GM18505 (cell line): ENCODE data around the gene C16orf82.

Source experiments
- ATAC-seq: cut with Tn5 transposase; IDR thresholded peaks from one replicate; pipeline ENCODE4 v1.9.1; 2021; ENCODE audit not compliant: unreplicated experiment
- POLR2A ChIP-seq: IDR thresholded peaks from 4 replicates; pipeline ENCODE4 v1.6.1; 2011; ENCODE audit warnings: borderline replicate concordance; ENCODE audit not compliant: insufficient read depth, insufficient read length; ENCODE audit errors: extremely low read depth

C16orf82 gene

DNA sequence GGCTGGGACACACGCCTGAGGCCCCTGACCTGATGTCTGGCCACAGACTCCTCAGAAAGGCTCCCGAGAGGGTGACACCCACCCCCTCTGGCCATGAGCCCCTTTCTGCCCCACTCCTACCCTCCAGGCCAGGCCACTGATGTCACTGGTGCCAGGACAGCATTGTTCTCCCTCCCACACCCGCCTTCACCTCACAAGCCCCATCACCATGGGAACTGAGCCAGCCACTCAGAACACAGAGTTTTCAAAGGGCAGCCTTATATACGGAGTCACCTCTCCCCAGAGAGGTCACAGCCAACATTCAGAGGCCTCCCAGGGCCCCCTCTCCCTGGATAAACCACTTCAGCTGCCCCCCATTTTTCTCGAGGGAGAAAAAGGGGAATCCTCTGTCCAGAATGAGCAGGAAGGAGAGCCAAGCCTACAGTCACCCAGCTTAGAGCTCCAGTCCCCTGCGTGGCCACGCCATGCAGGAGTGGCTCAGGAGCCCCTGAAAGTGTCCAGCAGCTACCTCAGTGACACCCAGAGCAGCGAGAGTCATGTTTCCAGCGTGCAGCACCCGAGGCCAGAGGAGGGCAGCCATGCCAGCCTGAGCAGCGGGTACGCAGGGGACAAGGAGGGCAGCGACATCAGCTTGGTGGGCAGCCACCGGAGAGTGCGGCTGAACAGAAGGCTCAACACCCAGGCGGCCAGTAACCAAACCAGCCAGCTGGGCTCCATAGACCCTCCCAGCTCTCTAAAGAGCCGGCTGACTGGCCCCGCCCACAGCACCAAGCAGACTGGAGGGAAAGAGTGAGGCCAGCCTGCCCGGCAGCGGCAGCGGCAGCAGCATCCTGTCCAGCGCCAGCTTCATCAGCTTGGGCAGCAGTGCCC, at the start of gene C16orf82:
TSS of gene C16orf82 (plus strand) at position 260 of the 870 bp plus-strand sequence.
- no peak for TF ChIP-seq POLR2A
- ATAC-seq: no peak

DNA sequence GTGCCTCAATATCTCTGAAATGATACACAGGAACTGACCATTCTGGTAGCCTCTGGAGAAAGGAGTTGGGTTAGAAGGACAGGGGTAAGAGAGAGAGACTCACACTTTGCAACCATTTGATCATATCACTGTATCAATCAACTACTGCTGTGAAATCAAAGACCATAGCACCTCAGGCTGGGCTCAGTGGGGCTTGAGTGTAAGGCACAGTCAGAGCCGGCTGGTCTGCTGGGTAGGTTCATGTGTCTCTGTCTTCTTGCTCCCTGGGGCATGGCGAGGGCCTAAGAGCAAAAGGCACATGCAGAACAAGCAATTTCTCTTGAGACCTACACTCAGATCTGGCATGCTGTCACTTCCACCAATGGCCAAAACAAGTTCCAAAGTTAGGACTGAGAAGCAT, 46.7 kb upstream of the C16orf82 start:
- TF ChIP-seq POLR2A: no peak
- no peak for ATAC-seq

DNA sequence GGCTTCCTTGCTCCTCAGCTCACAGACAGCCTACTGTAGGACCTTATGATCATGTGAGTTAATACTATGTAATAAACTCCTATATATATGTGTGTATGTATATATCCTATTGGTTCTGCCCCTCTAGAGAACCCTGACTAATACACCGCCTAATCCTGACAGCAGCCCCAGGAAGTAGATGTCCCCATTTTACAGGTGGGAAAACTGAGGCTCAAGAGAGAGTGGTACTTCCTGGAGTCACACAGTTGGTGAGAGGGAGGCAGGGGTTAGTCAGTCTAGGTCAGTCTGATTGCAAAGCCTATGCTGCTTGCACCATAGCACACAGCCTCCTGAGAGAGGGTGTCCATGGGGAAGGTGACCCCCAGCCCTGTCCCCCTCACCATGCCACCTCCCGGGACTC, 42.7 kb upstream of the C16orf82 start:
- ATAC-seq: no peak
- TF ChIP-seq POLR2A: no peak

DNA sequence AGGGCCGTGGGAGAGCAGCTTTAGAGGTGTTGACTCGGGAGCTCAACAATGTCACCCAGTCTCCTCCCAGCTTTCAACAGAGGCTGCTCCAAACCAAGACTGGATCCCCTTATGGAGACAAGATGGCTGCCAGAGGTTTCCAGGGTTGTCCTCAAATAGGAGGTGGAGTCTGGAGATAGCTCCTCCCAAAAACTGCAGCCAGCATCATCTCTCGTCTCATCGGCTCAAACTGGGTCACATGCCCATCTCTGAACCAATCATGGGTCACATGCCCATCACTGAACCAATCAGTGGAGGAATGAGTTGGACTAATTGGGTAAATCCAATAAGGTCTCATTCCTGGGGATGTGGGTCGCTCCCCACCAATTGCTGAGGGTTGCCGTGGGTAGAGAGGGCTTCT, 41.1 kb upstream of the C16orf82 start:
- no peak for TF ChIP-seq POLR2A
- no peak for ATAC-seq

DNA sequence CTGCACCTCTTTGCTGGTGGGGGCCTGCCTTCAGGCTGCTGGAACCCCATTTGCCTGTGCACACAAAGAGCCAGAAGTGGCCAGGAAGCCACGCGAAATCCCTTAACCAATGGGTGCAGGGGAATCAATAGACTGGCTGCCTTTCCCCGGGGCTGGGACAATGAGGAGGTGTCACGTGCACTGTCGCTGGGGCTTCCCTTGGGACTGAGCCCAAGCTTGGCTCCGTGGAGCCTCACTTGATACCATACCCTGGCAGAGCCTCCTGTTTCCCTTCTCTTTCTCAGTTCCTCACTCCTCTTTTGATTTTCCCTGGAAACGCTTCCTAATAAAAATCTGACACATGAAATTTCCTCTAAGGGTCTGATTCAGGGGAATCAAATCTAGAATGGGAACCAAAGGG, 38.8 kb upstream of the C16orf82 start:
- no peak for ATAC-seq
- TF ChIP-seq POLR2A: no peak

DNA sequence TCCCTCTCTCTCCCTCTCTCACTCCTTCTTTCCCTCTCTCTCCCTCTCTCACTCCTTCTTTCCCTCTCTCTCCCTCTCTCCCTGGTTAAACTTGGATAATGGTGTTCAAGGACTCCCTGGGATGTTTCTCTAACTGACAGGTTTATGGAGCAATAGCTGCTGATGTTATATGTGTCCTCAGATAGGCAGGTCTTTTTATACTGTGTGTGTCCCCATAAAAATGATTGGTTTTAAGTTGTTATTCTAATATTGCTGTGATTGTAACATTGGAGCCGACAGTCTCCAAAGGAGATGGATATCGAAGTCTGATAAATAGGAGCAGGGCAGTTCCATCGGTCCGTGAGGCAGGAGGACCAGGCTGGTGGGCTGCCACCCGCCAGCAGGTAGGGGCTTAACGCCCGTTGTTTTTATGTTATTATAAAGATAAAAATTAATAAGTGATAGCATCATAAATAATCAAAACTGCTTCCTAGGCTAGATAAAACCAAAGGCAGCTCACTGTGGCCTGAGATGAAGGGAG, 38.1 kb upstream of the C16orf82 start:
- no peak for TF ChIP-seq POLR2A
- ATAC-seq: no peak

DNA sequence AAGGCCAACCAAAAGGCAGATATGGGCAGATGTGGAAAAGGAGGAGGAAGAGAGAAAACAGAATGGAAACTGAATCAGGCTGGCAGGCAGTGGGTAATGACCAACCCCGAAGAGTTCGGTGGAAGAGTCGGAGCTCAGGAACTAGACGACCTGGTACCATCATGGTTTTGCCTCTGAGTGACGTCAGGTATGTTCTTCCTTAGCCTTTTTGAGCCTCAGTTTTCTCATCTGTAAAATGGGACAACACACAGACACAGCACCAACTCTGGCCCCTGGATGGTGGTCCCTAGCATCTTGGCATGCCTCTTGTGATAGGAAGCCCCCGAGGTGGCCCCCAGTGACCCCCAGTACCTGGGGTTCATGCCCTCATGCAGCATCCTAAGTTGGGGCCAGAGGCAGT, 37.2 kb upstream of the C16orf82 start:
- no peak for TF ChIP-seq POLR2A
- no peak for ATAC-seq

DNA sequence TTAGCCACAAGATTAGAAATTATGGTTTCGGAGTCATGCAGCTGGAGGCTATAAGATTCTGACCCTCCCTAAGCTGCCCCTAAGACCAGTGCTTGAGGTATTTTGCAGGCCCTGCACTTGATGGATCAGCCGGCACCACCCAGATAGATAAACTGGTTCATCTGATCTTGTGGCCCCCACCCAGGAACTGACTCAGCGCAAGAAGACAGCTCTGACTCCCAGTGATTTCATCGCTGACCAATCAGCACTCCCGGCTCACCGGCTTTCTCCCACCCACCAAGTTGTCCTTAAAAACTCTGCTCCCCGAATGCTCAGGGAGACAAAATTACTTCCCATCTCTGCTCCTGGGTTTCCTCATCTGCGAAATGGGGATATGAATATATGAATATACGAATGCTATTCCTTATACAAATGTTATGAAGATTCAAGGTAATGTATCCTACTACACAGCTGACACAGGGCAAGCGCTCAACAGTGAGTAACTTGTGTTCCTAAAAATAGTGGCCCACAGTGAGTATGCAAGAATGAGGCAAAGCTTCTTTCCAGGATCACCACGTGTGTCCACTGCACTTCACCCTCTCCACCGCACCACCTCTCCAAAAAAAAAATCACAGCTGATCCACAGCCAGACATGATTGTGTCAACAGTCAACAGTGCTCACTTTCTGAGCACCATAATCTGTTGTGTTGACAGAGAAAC, 33.3 kb upstream of the C16orf82 start:
- ATAC-seq: no peak
- no peak for TF ChIP-seq POLR2A

DNA sequence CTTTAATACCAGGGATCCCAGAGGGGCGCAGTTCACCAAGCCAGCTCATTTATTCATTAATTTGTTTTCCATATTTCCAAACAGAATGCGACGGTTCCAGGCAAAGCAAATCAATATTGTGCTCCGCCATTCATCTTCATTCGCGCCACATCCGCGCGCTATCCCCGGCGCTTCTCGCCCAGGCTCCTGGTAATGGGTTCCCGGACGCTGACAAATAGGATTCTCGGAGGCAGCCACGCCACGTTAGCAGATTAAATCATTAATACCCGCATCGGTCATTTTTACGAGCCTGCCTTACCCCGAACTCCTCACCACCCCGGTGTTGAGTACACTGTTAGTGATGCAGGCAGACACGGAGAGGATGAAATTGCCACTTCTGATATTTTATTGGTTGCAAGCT, 26.0 kb upstream of the C16orf82 start:
- no peak for ATAC-seq

DNA sequence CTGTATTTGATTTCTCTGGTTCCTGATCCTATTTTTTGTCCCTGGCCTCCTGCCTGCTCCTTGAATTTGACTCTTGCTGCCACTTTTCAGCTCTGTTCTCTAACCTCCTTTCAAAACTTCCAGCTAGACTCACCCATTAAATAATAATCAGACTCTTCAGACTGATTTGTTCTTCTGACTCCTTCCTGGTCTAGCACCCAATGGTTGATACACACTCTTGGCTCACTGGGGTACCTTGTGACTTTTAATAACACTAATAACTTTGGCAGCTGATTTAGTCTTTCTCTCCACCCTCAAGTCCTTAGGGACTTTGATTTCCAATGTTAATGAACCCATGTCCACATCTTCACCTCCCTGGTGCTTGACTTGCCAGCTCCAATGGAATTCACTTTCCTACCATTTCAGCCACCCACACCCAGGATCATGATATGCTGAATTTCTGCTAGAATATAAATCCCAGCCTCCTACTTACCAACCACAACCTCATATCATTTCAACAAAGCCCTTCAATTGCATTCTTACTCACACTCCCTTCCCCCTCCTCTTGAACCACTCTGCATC, 19.7 kb upstream of the C16orf82 start:
- no peak for TF ChIP-seq POLR2A
- ATAC-seq: no peak

More for the DNA sequence above, 26.0 kb upstream of the C16orf82 start:
- no peak for TF ChIP-seq POLR2A

DNA sequence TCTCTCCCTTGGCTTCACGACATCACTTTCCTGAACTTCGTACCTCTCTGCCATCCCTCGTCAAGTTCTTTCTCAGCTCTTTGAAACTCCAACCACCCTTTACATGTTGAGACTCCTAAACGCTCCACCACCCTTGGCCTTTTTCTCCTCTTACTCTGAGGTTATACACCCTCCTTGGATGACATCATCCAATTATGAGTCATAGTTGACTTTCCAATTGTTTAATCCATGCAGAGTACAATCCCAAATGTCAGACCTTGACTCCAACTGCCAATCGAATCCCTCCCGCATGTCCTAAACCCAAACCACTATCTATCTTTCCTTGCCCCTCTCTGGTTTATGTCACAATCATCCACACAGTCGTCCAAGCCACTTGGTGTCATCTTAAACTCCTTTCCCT, 18.4 kb upstream of the C16orf82 start:
- no peak for ATAC-seq
- no peak for TF ChIP-seq POLR2A

DNA sequence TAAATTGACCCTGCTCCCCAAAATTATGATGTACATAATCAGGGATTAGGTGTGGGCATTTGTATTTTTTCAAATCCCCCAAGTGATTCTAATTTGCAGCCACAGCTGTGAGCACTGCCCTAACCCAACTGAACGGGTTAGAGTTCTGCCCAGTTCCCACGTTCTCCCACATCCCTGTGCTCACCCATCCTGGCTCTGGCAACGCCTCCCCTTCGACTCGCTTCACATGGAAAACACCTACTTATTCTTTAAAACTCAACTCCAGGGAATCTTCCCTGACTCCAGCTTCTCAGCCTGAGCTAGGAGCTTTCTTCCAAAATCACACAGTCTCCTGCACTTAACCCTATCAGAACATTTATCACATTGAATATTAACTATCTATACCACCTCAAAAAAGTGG, 17.6 kb upstream of the C16orf82 start:
- no peak for TF ChIP-seq POLR2A
- no peak for ATAC-seq

DNA sequence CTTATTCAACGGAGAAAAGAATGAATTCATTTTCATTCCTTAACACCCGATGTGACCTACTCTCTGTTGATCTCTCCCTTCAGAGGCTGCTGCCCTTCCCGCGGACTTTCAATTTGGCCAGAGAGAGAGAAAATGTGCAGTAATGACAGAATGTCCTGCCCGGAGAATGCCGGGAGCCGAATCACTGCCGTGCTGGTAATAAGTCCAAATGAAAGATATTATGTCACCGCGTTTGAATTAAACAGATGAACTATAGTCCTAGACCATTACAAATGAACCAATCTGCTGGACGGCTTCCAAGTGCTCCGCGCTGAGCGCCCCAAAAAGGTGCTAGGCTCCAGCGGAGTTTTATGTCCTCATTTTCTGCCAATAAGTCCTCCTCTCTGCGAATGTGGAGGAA, 14.7 kb upstream of the C16orf82 start:
- no peak for TF ChIP-seq POLR2A
- ATAC-seq: no peak
